Spleen (tissue), 7 donors: Measurements from ENCODE around the gene SPRR2B.

Experiments
- POLR2A ChIP-seq, 3 donors: fragments of 450-650 bp; IDR thresholded peaks; one replicate each; pipeline ENCODE4 v1.5.1; 2017; ENCODE audit warnings: antibody characterized with exemption in 3 of 3, mild to moderate bottlenecking in 1 of 3
- TF ChIP-seq, protein P1 (sequence below), 11 experiments: fragments of 200-600 bp in 7 of 11; fragments of 450-650 bp in 4 of 11; sonication (generic) in 4 of 11; IDR thresholded peaks in 8 of 11; conservative IDR thresholded peaks in 3 of 11; 1 replicate in 7 of 11; 2 replicates in 4 of 11; pipeline versions ENCODE4 v1.4.0 to v1.8.0; 2016 to 2021; ENCODE audit warnings: antibody characterized with exemption in 11 of 11, inconsistent platforms in 4 of 11, mild to moderate bottlenecking in 1 of 11
- donor health status: DM: no; HTN: no; CAD: no; lungs with moderate emphysema.
- donor health status: DM: no; HTN: no; CAD: no.
- donor health status: DM: no; HTN: no; CAD: no.

DNA sequence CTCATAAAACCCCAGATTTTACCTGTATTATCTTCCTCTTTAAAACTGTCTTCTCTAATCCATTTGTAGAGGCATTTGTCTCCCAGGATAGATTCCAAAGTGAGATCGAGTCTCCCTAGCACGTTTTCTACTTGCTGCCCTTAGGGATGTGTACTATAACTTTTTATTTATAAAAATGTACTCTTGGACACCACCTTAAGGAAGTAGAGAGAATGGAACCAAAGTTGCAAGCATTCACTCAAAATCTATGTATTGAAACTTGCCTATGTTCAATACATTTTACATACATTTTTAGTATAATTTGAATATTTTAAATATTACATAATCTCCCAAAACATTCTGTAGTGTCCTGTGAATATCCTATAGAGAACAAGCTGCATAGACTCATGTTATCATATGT, 13.3 kb downstream of the SPRR2B start:
- TF ChIP-seq, protein P1, sequence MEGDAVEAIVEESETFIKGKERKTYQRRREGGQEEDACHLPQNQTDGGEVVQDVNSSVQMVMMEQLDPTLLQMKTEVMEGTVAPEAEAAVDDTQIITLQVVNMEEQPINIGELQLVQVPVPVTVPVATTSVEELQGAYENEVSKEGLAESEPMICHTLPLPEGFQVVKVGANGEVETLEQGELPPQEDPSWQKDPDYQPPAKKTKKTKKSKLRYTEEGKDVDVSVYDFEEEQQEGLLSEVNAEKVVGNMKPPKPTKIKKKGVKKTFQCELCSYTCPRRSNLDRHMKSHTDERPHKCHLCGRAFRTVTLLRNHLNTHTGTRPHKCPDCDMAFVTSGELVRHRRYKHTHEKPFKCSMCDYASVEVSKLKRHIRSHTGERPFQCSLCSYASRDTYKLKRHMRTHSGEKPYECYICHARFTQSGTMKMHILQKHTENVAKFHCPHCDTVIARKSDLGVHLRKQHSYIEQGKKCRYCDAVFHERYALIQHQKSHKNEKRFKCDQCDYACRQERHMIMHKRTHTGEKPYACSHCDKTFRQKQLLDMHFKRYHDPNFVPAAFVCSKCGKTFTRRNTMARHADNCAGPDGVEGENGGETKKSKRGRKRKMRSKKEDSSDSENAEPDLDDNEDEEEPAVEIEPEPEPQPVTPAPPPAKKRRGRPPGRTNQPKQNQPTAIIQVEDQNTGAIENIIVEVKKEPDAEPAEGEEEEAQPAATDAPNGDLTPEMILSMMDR (IDR thresholded peaks at IDR 0.05 in 8 of 11, conservative IDR thresholded peaks at IDR 0.05 in 3 of 11): no peak
- TF ChIP-seq POLR2A (IDR thresholded peaks at IDR 0.05): no peak
